ENCODE results near the gene EIF5B. TPM values are rescaled to one million over a fixed set of nuclear protein-coding genes. Genes with fewer than 3 reads are reported as not detected.

The EIF5B gene
- total RNA-seq, 1 donor from 2014 or later: 50.5 TPM

- no peak overlapping the region for H3K4me3 Mint-ChIP-seq
- DNase-seq (ENCODE audit: low read depth, low spot score): no peak
- H3K27me3 Mint-ChIP-seq (ENCODE audit: low read depth): no peaks in the 10 kb centered on the region
- H3K27ac Mint-ChIP-seq (ENCODE audit: unreplicated experiment): no peak overlapping the region
- peaks cover 50% of the 10 kb centered on the region for H3K36me3 Mint-ChIP-seq (ENCODE audit: low read depth)
- TF ChIP-seq, protein P1, sequence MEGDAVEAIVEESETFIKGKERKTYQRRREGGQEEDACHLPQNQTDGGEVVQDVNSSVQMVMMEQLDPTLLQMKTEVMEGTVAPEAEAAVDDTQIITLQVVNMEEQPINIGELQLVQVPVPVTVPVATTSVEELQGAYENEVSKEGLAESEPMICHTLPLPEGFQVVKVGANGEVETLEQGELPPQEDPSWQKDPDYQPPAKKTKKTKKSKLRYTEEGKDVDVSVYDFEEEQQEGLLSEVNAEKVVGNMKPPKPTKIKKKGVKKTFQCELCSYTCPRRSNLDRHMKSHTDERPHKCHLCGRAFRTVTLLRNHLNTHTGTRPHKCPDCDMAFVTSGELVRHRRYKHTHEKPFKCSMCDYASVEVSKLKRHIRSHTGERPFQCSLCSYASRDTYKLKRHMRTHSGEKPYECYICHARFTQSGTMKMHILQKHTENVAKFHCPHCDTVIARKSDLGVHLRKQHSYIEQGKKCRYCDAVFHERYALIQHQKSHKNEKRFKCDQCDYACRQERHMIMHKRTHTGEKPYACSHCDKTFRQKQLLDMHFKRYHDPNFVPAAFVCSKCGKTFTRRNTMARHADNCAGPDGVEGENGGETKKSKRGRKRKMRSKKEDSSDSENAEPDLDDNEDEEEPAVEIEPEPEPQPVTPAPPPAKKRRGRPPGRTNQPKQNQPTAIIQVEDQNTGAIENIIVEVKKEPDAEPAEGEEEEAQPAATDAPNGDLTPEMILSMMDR (conservative IDR thresholded peaks at IDR 0.05): no peak
- no peaks in the 10 kb centered on the region for H3K4me1 Mint-ChIP-seq
- peaks cover 10% of the 10 kb centered on the region for H3K9me3 Mint-ChIP-seq
These were observed 40.7 kb downstream of the EIF5B start for GRCh38 chr2:99377879-99378278.

- H3K4me1 Mint-ChIP-seq: no peaks in the 10 kb centered on the region
- DNase-seq (ENCODE audit: low read depth, low spot score): no peak
- peaks cover 30% of the 10 kb centered on the region for H3K36me3 Mint-ChIP-seq (ENCODE audit: low read depth)
- H3K27me3 Mint-ChIP-seq (ENCODE audit: low read depth): no peaks in the 10 kb centered on the region
- H3K9me3 Mint-ChIP-seq: no peaks in the 10 kb centered on the region
- TF ChIP-seq, protein P1 (conservative IDR thresholded peaks at IDR 0.05): no peak
- H3K4me3 Mint-ChIP-seq: no peak overlapping the region
- no peak overlapping the region for H3K27ac Mint-ChIP-seq (ENCODE audit: unreplicated experiment)
These were observed 43.3 kb downstream of the EIF5B start for GRCh38 chr2:99380376-99381010.

- no peaks in the 10 kb centered on the region for H3K27me3 Mint-ChIP-seq (ENCODE audit: low read depth)
- peaks cover 26% of the 10 kb centered on the region for H3K36me3 Mint-ChIP-seq (ENCODE audit: low read depth)
- H3K4me1 Mint-ChIP-seq: no peaks in the 10 kb centered on the region
- H3K4me3 Mint-ChIP-seq: no peak overlapping the region
- H3K27ac Mint-ChIP-seq (ENCODE audit: unreplicated experiment): no peak overlapping the region
- TF ChIP-seq, protein P1 (conservative IDR thresholded peaks at IDR 0.05): no peak
- no peaks in the 10 kb centered on the region for H3K9me3 Mint-ChIP-seq
- no peak for DNase-seq (ENCODE audit: low read depth, low spot score)
These were observed 45.0 kb downstream of the EIF5B start for GRCh38 chr2:99382143-99382542.

GRCh38 chr2:99386011-99386410 is 48.8 kb downstream of the EIF5B start:
- Mint-ChIP-seq H3K9me3 (no peaks in the 10 kb centered on the region), H3K27ac (ENCODE audit: unreplicated experiment) (no peak overlapping the region), H3K27me3 (ENCODE audit: low read depth) (no peaks in the 10 kb centered on the region), H3K4me1 (no peaks in the 10 kb centered on the region), H3K36me3 (ENCODE audit: low read depth) (peaks cover 20% of the 10 kb centered on the region), H3K4me3 (no peak overlapping the region)
- DNase-seq (ENCODE audit: low read depth, low spot score): no peak
- TF ChIP-seq, protein P1 (conservative IDR thresholded peaks at IDR 0.05): no peak

DNA sequence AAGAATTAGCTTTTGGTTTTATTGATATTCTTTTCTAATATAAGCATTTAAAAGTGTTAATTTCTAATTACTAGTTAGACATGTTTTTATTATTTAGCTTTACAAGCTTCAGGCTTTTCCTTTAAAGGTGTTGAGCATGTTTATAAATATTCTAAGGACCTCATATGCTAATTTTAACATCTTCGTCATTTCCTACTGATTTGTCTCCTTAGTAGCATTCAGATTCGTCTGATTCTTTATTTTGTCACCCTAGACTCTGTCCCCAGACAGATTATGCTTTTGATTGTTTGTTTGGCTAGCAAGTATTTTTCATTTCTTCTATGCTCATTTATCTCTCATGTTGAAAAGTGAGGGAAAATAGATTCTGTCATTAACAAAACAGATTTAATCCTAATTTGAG is 51.7 kb downstream of the EIF5B start:
- Mint-ChIP-seq H3K36me3 (ENCODE audit: low read depth) (peaks cover 12% of the 10 kb centered on the region), H3K4me3 (no peak overlapping the region), H3K4me1 (no peaks in the 10 kb centered on the region), H3K27ac (ENCODE audit: unreplicated experiment) (no peak overlapping the region), H3K9me3 (no peaks in the 10 kb centered on the region), H3K27me3 (ENCODE audit: low read depth) (no peaks in the 10 kb centered on the region)
- TF ChIP-seq, protein P1 (conservative IDR thresholded peaks at IDR 0.05): no peak
- no peak for DNase-seq (ENCODE audit: low read depth, low spot score)
